WERI-Rb-1 (cell line): Measurements from ENCODE around the gene PIP5K1B.

Source experiments
- DNase-seq: peaks from one replicate; pipeline ENCODE4 v3.0.0-alpha.2; 2020
- H3K27ac ChIP-seq: fragments of 250-450 bp; sonication (Bioruptor Pico); 2 replicates; pipeline ENCODE4 v1.5.1; 2020; ENCODE audit warnings: mild to moderate bottlenecking, moderate library complexity
- H3K27me3 ChIP-seq: fragments of 250-450 bp; sonication (Bioruptor Pico); 2 replicates; pipeline ENCODE4 v1.5.1; 2021; ENCODE audit warnings: mild to moderate bottlenecking, low read depth, moderate library complexity; ENCODE audit not compliant: insufficient read depth, severe bottlenecking
- H3K36me3 ChIP-seq: fragments of 250-450 bp; sonication (Bioruptor Pico); 2 replicates; pipeline ENCODE4 v1.5.1; 2020; ENCODE audit warnings: mild to moderate bottlenecking, moderate library complexity
- H3K4me3 ChIP-seq: 2 replicates; pipeline ENCODE4 v1.5.1; 2011; ENCODE audit warnings: low read depth, mild to moderate bottlenecking, control low read depth, low read length
- H3K9me3 ChIP-seq: fragments of 250-450 bp; sonication (Bioruptor Pico); 2 replicates; pipeline ENCODE4 v1.5.1; 2021; ENCODE audit warnings: mild to moderate bottlenecking, moderate library complexity; ENCODE audit not compliant: severe bottlenecking
- CTCF ChIP-seq: IDR thresholded peaks from 2 replicates; pipeline ENCODE4 v1.5.1; 2011; ENCODE audit warnings: low read depth, mild to moderate bottlenecking, control low read depth, inconsistent platforms, low read length

PIP5K1B gene

GRCh38 chr9:68704814-68705530 is at the start of gene PIP5K1B:
TSS of gene PIP5K1B (plus strand) at chr9:68705240. CDS start at chr9:68822615, 117,375 bp downstream.
- H3K36me3 ChIP-seq: no peaks in the 10 kb centered on the region
- no peaks in the 10 kb centered on the region for H3K9me3 ChIP-seq
- peak within 1 kb of the TSS; percentile 47 for H3K4me3 ChIP-seq
- no peak within 1 kb of the TSS for H3K27ac ChIP-seq
- H3K27me3 ChIP-seq: peaks cover 71% of the 10 kb centered on the region
- DNase-seq: peak; percentile 69
- no peak for TF ChIP-seq CTCF

GRCh38 chr9:68664036-68664435 is 41.0 kb upstream of the PIP5K1B start:
- no peak for DNase-seq
- no peak overlapping the region for H3K27ac ChIP-seq

GRCh38 chr9:68668127-68668526 is 36.9 kb upstream of the PIP5K1B start:
- peaks cover 69% of the 10 kb centered on the region for H3K27me3 ChIP-seq
- TF ChIP-seq CTCF: no peak
- no peak for DNase-seq
- H3K36me3 ChIP-seq: no peaks in the 10 kb centered on the region
- no peak overlapping the region for H3K27ac ChIP-seq
- H3K4me3 ChIP-seq: no peak overlapping the region
- no peaks in the 10 kb centered on the region for H3K9me3 ChIP-seq

More at GRCh38 chr9:68664036-68664435, 41.0 kb upstream of the PIP5K1B start:
- no peaks in the 10 kb centered on the region for H3K9me3 ChIP-seq
- no peak overlapping the region for H3K4me3 ChIP-seq
- peaks cover 71% of the 10 kb centered on the region for H3K27me3 ChIP-seq
- no peaks in the 10 kb centered on the region for H3K36me3 ChIP-seq
- no peak for TF ChIP-seq CTCF

- H3K36me3 ChIP-seq: no peaks in the 10 kb centered on the region
- peaks cover 75% of the 10 kb centered on the region for H3K27me3 ChIP-seq
- H3K4me3 ChIP-seq: no peak overlapping the region
- no peak for DNase-seq
- H3K27ac ChIP-seq: no peak overlapping the region
- no peaks in the 10 kb centered on the region for H3K9me3 ChIP-seq
- no peak for TF ChIP-seq CTCF
These were observed 35.8 kb upstream of the PIP5K1B start for GRCh38 chr9:68669218-68669617.

GRCh38 chr9:68672215-68672614 is 32.8 kb upstream of the PIP5K1B start:
- Histone ChIP-seq H3K27ac (no peak overlapping the region), H3K27me3 (peaks cover 73% of the 10 kb centered on the region), H3K9me3 (no peaks in the 10 kb centered on the region), H3K36me3 (no peaks in the 10 kb centered on the region), H3K4me3 (no peak overlapping the region)
- TF ChIP-seq CTCF: no peak
- no peak for DNase-seq

- Histone ChIP-seq H3K36me3 (no peaks in the 10 kb centered on the region), H3K4me3 (no peak overlapping the region), H3K27me3 (peaks cover 69% of the 10 kb centered on the region), H3K27ac (no peak overlapping the region), H3K9me3 (no peaks in the 10 kb centered on the region)
- no peak for TF ChIP-seq CTCF
- no peak for DNase-seq
These were observed 32.4 kb upstream of the PIP5K1B start for GRCh38 chr9:68672625-68673024.
